22Rv1 (cell line): ENCODE results near the gene E2F6.

Experiments used
- H3K27ac ChIP-seq: fragments of 450-650 bp; 2 replicates; pipeline ENCODE4 v1.5.1; 2017
- ZFX ChIP-seq: fragments of 450-650 bp; IDR thresholded peaks from 2 replicates; pipeline ENCODE4 v1.6.1; 2017; ENCODE audit warnings: antibody characterized with exemption, borderline replicate concordance
- TF ChIP-seq, protein P1 (sequence below): fragments of 450-650 bp; IDR thresholded peaks from 2 replicates; pipeline ENCODE4 v1.5.1; 2017; ENCODE audit warnings: mild to moderate bottlenecking

The E2F6 gene

DNA sequence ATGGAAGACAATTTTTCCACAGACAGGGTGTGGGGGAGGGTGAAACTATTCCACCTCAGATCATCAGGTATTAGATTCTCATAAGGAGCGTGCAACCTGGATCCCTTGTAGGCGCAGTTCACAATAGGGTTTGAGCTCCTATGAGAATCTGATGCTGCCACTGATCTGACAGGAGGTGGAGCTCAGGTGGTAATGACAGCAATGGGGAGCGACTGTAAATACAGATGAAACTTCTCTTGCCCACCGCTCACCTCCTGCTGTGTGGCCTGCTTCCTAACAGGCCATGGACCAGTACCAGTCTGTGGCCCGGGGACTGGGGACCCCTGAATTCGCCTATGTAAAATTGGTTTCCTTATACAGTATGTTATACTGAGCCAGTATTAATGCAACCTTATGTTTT is 27.3 kb upstream of the E2F6 start:
- no peak overlapping the region for H3K27ac ChIP-seq
- TF ChIP-seq ZFX: no peak
- TF ChIP-seq, protein P1, sequence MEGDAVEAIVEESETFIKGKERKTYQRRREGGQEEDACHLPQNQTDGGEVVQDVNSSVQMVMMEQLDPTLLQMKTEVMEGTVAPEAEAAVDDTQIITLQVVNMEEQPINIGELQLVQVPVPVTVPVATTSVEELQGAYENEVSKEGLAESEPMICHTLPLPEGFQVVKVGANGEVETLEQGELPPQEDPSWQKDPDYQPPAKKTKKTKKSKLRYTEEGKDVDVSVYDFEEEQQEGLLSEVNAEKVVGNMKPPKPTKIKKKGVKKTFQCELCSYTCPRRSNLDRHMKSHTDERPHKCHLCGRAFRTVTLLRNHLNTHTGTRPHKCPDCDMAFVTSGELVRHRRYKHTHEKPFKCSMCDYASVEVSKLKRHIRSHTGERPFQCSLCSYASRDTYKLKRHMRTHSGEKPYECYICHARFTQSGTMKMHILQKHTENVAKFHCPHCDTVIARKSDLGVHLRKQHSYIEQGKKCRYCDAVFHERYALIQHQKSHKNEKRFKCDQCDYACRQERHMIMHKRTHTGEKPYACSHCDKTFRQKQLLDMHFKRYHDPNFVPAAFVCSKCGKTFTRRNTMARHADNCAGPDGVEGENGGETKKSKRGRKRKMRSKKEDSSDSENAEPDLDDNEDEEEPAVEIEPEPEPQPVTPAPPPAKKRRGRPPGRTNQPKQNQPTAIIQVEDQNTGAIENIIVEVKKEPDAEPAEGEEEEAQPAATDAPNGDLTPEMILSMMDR: no peak

DNA sequence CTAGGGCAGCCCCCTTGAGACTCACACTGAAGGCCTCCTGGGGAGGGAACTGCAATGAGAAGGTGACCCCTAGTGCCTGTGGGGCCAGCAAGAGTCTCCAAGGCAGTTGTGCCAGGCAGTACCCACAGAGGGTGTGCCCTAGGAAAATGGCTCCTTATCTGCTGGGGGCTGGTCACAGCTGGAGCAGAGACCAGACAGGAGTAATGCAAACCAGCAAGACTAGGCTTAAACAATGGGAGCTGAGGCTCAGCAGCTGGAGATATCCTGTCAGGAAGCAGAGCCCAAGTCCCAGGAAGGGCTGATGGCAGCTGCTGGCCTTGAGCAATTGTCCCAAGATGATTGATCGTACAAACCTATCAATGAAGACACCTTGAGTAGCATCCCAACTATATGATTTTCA is 26.8 kb upstream of the E2F6 start:
- H3K27ac ChIP-seq: no peak overlapping the region

DNA sequence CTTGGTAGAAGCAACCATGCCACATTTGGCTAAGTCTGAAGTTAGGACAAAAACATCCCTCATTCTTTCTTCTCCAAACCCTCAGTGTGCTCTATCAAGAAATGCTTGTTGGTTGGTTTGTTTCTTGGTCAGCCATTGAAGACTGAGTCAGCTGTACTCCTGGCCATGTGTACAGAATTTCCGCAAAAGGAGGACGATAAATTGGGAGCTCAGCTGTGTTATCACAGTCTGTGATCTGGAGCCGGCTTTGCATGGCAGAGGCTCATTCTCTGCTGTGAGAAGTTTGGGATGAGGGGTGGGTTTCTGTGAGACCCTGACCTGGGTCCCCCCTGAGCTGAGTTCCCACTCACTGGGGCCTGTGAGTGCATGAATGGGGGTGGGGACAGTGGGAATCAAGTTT is 26.3 kb upstream of the E2F6 start:
- H3K27ac ChIP-seq: no peak overlapping the region
- TF ChIP-seq, protein P1: no peak

More for the DNA sequence above, 26.8 kb upstream of the E2F6 start:
- no peak for TF ChIP-seq ZFX
- TF ChIP-seq, protein P1: no peak

DNA sequence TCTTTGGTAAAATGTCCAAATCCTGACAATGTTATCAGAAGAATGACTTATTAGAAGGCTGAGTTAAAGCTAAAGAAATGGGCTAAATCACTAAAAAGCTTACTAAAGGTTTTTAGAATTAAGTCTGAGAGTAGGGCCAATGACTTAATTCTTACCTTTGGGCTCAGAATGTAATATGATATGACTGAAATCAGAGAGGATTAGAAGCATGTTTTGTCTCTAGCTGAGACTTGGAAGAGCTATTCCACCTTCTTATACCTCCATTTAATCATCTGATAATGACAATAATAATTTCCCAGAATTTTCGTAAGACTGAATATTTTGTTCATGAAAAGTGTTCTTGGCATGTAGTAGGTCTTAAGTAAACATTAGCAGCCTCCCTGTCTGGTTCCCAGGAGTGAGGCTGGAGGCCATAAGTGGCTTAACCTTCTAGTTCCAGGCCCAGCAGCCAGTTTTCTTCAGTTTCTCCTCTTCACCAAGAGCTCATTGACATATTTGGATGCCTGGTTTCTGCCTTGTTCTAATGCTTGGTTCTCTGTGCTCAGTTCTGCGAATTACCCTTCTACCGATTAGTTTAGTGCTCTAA is 25.5 kb upstream of the E2F6 start:
- TF ChIP-seq ZFX: no peak
- TF ChIP-seq, protein P1: no peak
- no peak overlapping the region for H3K27ac ChIP-seq

DNA sequence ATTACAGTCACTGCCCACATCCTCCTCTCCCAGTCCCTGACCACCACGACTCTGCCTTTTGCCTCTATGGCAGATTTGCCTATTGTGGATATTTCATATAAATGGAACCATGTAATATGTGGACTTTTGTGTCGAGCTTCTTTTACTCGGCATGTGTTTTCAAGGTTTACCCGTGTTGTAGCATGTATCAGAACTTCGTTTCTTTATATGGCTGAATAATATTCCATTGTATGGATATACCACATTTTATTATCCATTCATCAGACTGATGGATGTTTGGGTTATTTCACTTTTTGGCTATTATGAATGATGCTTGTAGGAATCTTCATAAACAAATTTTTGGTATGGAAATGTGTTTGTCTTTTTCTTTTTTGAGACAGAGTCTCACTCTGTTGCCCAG is 24.2 kb upstream of the E2F6 start:
- TF ChIP-seq ZFX: no peak
- TF ChIP-seq, protein P1: no peak
- no peak overlapping the region for H3K27ac ChIP-seq

DNA sequence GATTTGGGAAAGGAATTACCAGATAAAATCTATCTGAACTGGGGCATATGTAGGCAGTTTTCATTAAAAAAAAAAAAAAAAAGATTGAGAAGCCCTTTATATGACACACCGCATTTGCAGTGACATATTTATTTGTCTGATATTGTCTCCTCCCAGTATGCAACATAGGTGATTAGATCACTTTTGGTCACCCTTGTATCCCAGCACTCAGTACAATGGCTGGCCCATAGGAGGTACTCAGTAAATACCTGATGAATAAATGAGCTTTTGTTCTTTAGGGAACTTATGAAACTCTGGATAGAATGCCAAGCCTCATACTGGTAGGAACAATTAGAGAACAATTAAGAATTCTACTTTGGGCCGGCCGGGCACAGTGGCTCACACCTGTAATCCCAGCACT is 22.8 kb upstream of the E2F6 start:
- TF ChIP-seq, protein P1: no peak
- no peak for TF ChIP-seq ZFX

DNA sequence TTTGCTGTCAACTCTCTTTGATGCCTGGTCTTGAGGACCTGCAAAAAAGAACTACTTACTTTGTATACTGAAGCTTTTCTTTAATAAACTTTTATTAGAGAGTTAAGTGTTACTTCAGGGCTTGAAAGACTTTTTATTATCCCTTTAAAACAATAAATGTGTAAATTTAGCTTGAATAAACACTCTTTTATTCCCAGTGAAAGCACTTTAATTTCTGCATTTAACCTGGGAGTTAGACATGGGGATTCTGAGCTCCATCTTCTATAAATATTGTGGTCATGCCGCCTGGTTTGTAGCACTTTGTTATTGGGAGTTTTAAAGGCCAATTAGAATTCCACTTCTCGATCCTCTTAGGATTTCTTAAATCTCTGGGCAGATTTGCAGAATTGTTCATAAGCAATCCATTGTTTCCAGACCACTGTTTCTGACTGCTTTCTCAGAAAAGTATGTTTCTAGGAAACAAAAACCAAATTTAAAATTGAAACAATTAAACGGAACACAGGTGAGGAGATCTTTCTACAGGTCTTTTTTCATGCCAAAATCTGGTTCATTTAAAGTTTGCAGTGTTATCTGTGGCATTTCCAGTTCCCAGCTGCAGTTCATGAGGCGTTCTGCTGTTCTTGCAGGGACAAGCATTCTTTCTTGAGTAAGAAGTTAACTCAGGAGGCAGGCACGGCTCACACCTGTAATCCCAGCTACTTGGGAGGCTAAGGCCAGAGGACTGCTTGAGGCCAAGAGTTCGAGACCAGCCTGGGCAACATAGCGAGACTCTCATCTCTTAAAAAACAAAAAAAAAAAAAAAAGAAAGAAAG is 18.1 kb upstream of the E2F6 start:
- TF ChIP-seq, protein P1: no peak
- TF ChIP-seq ZFX: no peak
- H3K27ac ChIP-seq: no peak overlapping the region

More for the DNA sequence above, 22.8 kb upstream of the E2F6 start:
- H3K27ac ChIP-seq: no peak overlapping the region
